NCI-H2171 (cell line): ENCODE results near the gene TOR4A.
"Not testable (repeated sequence)": the region's sequence is repeated elsewhere in the genome, so short reads cannot be mapped to it uniquely, and the experiment has no call there.

Experiments used
- DNase-seq: peaks from one replicate; lab custom pipeline; 2025; lab: John Stamatoyannopoulos, UW

The TOR4A gene

GRCh38 chr9:137318602-137319001 lies 41.1 kb downstream of the TOR4A start:
- DNase-seq: no peak

DNA sequence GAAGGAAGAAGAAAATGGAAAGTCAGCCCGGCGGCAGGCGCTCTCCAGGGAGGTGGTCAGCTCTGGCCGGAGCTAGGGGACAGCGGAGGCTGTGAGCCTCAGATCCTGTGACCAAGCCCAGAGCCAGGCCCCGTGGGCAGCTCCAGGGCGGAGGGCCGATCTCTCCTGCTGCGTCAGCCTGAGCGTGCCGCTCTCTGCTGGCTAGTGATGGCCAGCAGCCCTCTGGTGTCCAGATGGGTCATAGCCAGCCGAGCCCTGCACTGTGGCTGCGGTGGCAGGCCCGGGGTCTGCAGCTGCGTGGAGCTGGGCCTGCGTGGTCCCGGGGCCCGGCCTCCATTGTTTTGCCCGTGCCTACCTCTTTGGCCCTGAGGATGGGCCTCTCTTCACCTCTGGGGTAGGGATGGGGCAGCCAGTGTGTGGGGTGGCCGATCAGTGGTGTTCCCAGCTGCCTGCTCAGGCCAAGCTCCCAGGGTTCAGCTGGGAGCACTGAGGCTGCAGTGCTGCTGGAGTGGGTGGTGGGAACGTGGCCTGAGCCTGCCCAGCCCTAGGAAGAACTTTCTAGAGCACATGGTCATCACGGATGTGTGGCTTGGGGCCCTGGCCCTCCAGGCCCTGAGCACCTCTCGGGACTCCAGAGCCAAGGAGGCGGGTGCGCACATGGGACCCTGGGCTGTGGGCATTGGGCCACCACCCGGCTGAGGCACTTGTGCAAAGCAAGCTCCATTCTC lies 41.6 kb downstream of the TOR4A start:
- DNase-seq: no peak

DNA sequence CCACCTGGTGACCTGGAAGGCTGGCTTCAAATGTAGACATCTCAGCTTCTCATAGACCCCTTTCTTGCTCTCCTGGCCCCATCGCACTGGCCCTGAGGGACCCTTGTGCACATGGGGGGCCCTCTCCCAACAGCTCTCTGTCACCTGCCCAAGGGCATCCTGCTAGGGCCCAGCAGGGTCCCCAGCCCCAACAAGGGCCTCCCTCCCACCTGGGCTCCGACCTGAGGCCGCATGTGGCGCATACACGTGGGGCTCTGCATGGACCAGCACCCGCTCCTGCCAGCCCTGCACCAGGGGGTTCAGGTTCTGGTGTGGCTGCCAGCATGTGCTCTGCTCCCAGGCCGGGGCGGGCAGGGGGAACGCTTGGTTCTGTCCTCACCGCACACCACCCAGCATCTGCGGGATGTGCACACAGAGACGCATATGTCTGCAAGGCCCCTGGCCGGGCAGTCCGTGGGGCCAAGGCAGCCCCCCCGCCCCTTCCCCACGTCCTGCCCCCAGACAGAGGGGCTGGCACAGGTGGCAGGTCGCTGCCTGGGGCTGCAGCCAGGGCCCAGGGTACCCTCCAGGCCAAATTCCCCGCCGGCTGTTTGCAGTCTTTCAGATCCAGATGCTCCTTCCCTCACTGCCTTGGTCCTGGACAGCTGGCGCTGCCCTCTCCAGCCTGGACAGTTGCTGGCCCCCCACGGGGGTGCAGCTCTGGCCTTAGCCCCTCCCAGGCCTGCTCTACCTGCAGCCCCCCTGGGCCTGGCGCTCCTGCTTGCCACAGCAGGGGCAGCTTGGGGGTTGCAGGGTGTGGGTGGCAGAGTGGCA lies 42.4 kb downstream of the TOR4A start:
- DNase-seq: no peak

DNA sequence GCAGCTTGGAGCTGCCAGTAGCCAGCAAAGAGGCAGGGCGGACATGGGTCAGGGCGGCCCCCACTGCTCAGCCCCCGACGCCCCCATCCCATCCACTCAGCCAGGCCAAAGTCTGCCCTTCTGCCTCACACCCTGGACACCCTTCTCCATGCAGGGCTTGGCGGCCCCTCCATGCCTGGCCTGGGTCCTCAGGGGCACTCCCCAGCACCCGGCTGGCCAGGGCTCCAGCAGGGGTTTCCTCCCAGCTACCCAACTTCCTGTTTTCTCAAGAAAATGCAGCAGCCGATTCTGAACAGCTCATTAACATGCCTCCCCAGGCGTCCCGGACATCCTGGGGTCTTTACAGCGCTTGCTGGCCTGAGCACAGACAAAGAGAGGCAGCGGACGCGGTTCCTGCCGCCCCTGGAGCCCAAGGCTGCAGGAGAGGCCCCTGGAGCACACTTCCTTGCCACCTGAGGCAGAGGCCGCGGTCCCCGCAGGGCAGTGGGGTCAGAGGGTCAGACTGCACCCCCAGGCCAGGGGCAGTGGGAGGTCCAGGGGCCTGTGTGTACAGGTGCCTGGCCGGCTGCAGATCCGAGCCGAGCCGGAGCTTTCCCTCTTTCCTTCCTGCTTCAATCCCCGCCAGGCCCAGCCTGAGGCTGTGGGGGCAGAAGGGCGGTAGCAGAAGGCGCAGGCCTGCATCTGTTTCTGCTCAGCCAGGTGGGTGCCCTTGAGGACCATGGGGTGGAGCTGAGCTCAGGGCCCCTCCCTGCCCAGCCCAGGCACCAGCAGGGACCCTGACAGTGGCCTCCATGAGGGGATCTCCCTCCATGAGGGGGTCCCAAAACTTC lies 43.2 kb downstream of the TOR4A start:
- DNase-seq: no peak

- no peak for DNase-seq
Observed at GRCh38 chr9:137321726-137322361, 44.3 kb downstream of the TOR4A start.

DNA sequence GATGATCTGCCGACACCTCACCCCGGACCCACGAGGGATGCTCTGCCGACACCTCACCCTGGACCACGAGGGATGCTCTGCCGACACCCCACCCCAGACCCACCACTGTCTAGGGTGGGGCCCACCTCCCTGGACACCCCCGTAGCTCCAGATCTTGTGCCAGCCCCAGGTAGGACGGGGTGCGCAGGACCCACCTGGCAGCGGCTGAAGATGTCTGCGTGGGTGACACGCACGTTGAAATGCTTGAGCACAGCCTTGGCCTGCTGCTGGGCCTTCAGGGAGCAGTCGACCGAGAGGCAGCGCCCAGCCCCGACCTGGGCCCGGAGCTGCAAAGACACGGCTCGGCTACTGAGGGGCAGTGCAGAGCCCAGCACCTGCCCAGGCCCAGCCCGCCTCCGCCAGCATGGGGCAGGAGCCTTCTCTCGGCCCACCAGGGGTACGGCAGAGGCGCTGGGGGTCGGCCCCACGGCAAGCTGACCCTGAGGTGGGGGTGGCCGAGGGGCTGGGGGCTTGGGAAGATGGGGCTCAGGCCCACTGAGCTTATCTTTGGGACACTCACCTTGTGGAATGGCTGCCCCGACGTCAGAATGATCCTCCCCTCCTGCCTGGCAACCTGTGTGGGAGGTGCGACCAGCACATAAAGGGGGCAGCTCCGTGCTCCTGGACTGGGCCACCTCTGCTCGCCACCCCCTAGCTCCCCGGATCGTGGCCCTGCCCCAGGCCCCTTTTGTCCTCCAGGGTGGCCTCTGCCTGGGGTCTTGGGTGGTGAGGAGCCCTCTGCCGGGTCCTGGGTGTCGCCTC lies 46.2 kb downstream of the TOR4A start:
- DNase-seq: no peak

GRCh38 chr9:137325124-137325523 lies 47.6 kb downstream of the TOR4A start:
- DNase-seq: no peak

DNA sequence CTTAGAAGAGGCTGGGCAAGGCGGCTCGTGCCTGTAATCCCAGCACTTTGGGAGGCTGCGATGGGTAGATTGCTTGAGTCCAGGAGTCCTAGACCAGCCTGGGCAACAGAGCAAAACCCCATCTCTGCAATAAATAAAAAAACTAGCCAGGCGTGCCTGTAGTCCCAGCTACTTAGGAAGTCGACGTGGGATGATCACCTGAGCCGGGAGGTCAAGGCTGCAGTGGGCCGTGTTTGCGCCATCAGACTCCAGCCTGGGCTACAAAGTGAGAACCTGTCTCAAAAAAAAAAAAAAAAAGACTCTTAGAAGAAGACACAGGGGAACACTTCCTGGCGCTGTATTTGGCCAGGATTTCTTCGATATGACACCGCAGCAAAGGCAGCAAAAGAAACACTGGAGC lies 48.3 kb downstream of the TOR4A start:
- no peak for DNase-seq

- DNase-seq: no peak
Observed at GRCh38 chr9:137326445-137327065, 49.0 kb downstream of the TOR4A start.

DNA sequence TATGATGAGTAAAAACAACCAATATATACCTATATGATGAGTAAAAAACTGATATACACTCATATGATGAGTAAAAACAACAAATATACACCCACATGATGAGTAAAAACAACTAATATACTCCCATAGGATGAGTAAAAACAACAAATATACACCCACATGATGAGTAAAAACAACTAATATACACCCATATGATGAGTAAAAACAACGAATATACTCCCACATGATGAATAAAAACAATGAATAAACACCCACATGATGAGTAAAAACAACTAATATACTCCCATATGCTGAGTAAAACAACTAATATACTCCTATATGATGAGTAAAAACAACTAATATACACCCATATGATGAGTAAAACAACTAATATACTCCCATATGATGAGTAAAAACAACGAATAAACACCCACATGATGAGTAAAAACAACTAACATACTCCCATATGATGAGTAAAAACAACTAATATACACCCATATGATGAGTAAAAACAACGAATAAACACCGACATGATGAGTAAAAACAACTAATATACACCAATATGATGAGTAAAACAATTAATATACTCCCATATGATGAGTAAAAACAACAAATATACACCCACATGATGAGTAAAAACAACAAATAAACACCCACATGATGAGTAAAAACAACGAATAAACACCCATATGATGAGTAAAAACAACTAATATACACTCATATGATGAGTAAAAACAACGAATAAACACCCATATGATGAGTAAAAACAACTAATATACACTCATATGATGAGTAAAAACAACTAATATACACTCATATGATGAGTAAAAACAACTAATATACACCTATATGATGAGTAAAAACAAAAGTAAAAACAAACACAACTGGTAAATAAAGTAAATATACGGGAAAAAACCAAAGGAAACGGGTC lies 50.4 kb downstream of the TOR4A start:
- DNase-seq: not testable (repeated sequence)

DNA sequence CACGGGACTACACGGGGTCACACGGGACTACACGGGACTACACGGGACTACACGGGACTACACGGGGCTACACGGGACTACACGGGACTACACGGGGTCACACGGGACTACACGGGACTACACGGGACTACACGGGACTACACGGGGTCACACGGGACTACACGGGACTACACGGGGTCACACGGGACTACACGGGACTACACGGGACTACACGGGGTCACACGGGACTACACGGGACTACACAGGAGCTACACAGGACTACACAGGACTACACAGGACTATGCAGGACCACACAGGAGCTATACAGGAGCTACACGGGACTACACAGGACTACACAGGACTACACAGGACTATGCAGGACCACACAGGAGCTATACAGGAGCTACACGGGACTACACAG lies 52.1 kb downstream of the TOR4A start:
- DNase-seq: not testable (repeated sequence)

GRCh38 chr9:137330689-137331088 lies 53.2 kb downstream of the TOR4A start:
- DNase-seq: no peak

- DNase-seq: no peak
Observed at GRCh38 chr9:137331929-137332328, 54.4 kb downstream of the TOR4A start.
